ENCODE measurements around the gene ZNF491.
A peak's percentile ranks its signal among the peaks of the same experiment; 100 is the strongest.
"Not testable (repeated sequence)": the region's sequence is repeated elsewhere in the genome, so short reads cannot be mapped to it uniquely, and the experiment has no call there.

GRCh38 chr19:11771520-11771919 is 26.8 kb upstream of the ZNF491 start:
- not testable (repeated sequence) for TF ChIP-seq EZH2 (IDR thresholded peaks at IDR 0.05; ENCODE audit: borderline replicate concordance, low read depth, low read length, severe bottlenecking)
- peak; percentile 44 for TF ChIP-seq CTCF (IDR thresholded peaks at IDR 0.05; ENCODE audit: borderline replicate concordance, extremely low read depth, low read length, poor library complexity, severe bottlenecking)
